ENCODE results near the gene BCKDK. TPM values are rescaled to one million over a fixed set of nuclear protein-coding genes. Genes with fewer than 3 reads are reported as not detected.

BCKDK gene
- total and polyA plus RNA-seq, 2 of the 13 experiments (the other 11 are each of a cell fraction or from before 2014, with no cell fraction given): 24.9 to 42.6 TPM

GRCh38 chr16:31094088-31094423 lies 14.1 kb upstream of the BCKDK start (continued):
- TF ChIP-seq ZFAT (CRISPR knock-in tag; conservative IDR thresholded peaks at IDR 0.05): no peak
- no peak for TF ChIP-seq ATF1 (CRISPR knock-in tag; IDR thresholded peaks at IDR 0.05)
- no peak for TF ChIP-seq NFRKB (IDR thresholded peaks at IDR 0.05)
- no peak for TF ChIP-seq RARG (CRISPR knock-in tag; IDR thresholded peaks at IDR 0.05; ENCODE audit: low read depth)
- TF ChIP-seq HIVEP1 (CRISPR knock-in tag; IDR thresholded peaks at IDR 0.05): no peak
- no peak for TF ChIP-seq TBL1XR1 (IDR thresholded peaks at IDR 0.05; ENCODE audit: borderline replicate concordance, low read length, partially characterized antibody)
- no peak for TF ChIP-seq IRF2 (CRISPR knock-in tag; IDR thresholded peaks at IDR 0.05)
- no peak for TF ChIP-seq ZBTB46 (CRISPR knock-in tag; IDR thresholded peaks at IDR 0.05; ENCODE audit: borderline replicate concordance)
- no peak for TF ChIP-seq ZSCAN20 (CRISPR knock-in tag; IDR thresholded peaks at IDR 0.05; ENCODE audit: borderline replicate concordance)
- no peak for TF ChIP-seq FOXP4 (CRISPR knock-in tag; IDR thresholded peaks at IDR 0.05)
- TF ChIP-seq ZNF234 (CRISPR knock-in tag; conservative IDR thresholded peaks at IDR 0.05): no peak
- TF ChIP-seq SNAPC5 (CRISPR knock-in tag; IDR thresholded peaks at IDR 0.05; ENCODE audit: borderline replicate concordance): no peak
- TF ChIP-seq ZNF280D (CRISPR knock-in tag; IDR thresholded peaks at IDR 0.05): no peak
- 0 out of 2 replicates have a peak, but pooled peaks have one; percentile 44 for TF ChIP-seq ZNF34 (CRISPR knock-in tag; IDR thresholded peaks at IDR 0.05; ENCODE audit: borderline replicate concordance)
- TF ChIP-seq TAF1 (CRISPR knock-in tag; IDR thresholded peaks at IDR 0.05): no peak
- no peak for TF ChIP-seq KMT2A (CRISPR knock-in tag; IDR thresholded peaks at IDR 0.05)
- 0 out of 2 replicates have a peak, but pooled peaks have one; percentile 16 for TF ChIP-seq DPF2 (CRISPR knock-in tag; IDR thresholded peaks at IDR 0.05; ENCODE audit: borderline replicate concordance, low read depth)
- TF ChIP-seq ZNF615 (CRISPR knock-in tag; IDR thresholded peaks at IDR 0.05; ENCODE audit: borderline replicate concordance): no peak
- TF ChIP-seq GZF1 (CRISPR knock-in tag; IDR thresholded peaks at IDR 0.05): no peak
- no peak for TF ChIP-seq MYPOP (CRISPR knock-in tag; IDR thresholded peaks at IDR 0.05)
